Astrocyte (in vitro differentiated cells and primary cell): ENCODE results near the gene TTC12. TPM values are rescaled to one million over a fixed set of nuclear protein-coding genes. Genes with fewer than 3 reads are reported as not detected.

ENCODE experiments used
- DNase-seq: peaks from one replicate; pipeline ENCODE4 v3.0.0-alpha.2; 2010; ENCODE audit warnings: low read depth
- FAIRE-seq: peaks from 2 replicates; lab custom pipeline; 2011; peaks lifted over from hg19 to GRCh38; lab: Jason Lieb, UNC
- H2AFZ ChIP-seq: 2 replicates; pipeline ENCODE4 v1.6.0; 2012; ENCODE audit warnings: low read depth, low read length, inconsistent platforms
- H3K27ac ChIP-seq: 2 replicates; pipeline ENCODE4 v1.5.1; 2011; ENCODE audit warnings: low read depth, low read length, inconsistent platforms
- H3K27me3 ChIP-seq: 2 replicates; pipeline ENCODE4 v1.6.0; 2011; ENCODE audit warnings: low read length, inconsistent platforms; ENCODE audit not compliant: insufficient read depth
- H3K36me3 ChIP-seq: 2 replicates; pipeline ENCODE4 v1.5.1; 2011; ENCODE audit warnings: low read length, inconsistent platforms; ENCODE audit not compliant: insufficient read depth
- H3K4me1 ChIP-seq: 2 replicates; pipeline ENCODE4 v1.5.1; 2011; ENCODE audit warnings: low read length, inconsistent platforms; ENCODE audit not compliant: insufficient read depth
- H3K4me2 ChIP-seq: 2 replicates; pipeline ENCODE4 v1.6.0; 2012; ENCODE audit warnings: low read length, inconsistent platforms
- H3K4me3 ChIP-seq: 2 replicates; pipeline ENCODE4 v1.5.1; 2011; ENCODE audit warnings: low read depth, mild to moderate bottlenecking, low read length, inconsistent platforms; ENCODE audit not compliant: insufficient read depth
- H3K79me2 ChIP-seq: 2 replicates; pipeline ENCODE4 v1.6.0; 2012; ENCODE audit warnings: mild to moderate bottlenecking, low read length, inconsistent platforms; ENCODE audit not compliant: insufficient read depth
- H3K9ac ChIP-seq: 2 replicates; pipeline ENCODE4 v1.6.0; 2012; ENCODE audit warnings: mild to moderate bottlenecking, low read length, inconsistent platforms
- H3K9me3 ChIP-seq: 2 replicates; pipeline ENCODE4 v1.5.1; 2012; ENCODE audit warnings: low read depth, mild to moderate bottlenecking, low read length, inconsistent platforms; ENCODE audit not compliant: insufficient read depth
- H4K20me1 ChIP-seq: 2 replicates; pipeline ENCODE4 v1.6.0; 2012; ENCODE audit warnings: low read length, inconsistent platforms; ENCODE audit not compliant: insufficient read depth
- H3K27ac Mint-ChIP-seq: one replicate; pipeline ENCODE4 v1.8.0; 2021; ENCODE audit warnings: mild to moderate bottlenecking, mixed read lengths; ENCODE audit not compliant: unreplicated experiment
- H3K27me3 Mint-ChIP-seq: one replicate; pipeline ENCODE4 v1.8.0; 2021; ENCODE audit warnings: low read depth, mixed read lengths; ENCODE audit not compliant: unreplicated experiment
- H3K36me3 Mint-ChIP-seq: one replicate; pipeline ENCODE4 v1.8.0; 2021; ENCODE audit warnings: low read depth, mixed read lengths; ENCODE audit not compliant: unreplicated experiment
- H3K4me1 Mint-ChIP-seq: one replicate; pipeline ENCODE4 v1.8.0; 2021; ENCODE audit warnings: low read depth, mixed read lengths; ENCODE audit not compliant: unreplicated experiment
- H3K4me3 Mint-ChIP-seq: one replicate; pipeline ENCODE4 v1.8.0; 2021; ENCODE audit warnings: mild to moderate bottlenecking, moderate library complexity, mixed read lengths; ENCODE audit not compliant: unreplicated experiment
- H3K9me3 Mint-ChIP-seq: one replicate; pipeline ENCODE4 v1.8.0; 2021; ENCODE audit warnings: mild to moderate bottlenecking, mixed read lengths; ENCODE audit not compliant: unreplicated experiment
- CTCF ChIP-seq: IDR thresholded peaks from 2 replicates; pipeline ENCODE4 v1.5.1; 2011; ENCODE audit warnings: low read depth, mild to moderate bottlenecking, inconsistent platforms, low read length, moderate library complexity; ENCODE audit not compliant: insufficient read depth
- EZH2 ChIP-seq: IDR thresholded peaks from 2 replicates; pipeline ENCODE4 v1.6.1; 2012; ENCODE audit warnings: mild to moderate bottlenecking, low read length, inconsistent platforms; ENCODE audit not compliant: insufficient read depth
- total RNA-seq: library from RNA; stranded (reverse); gene quantifications from 2 replicates; pipeline ENCODE4 v1.2.1, GENCODE V29; 2021

The TTC12 gene
- total RNA-seq, 1 donor from 2014 or later: 9.4 TPM

- peaks cover 2% of the 10 kb centered on the region for H3K27me3 Mint-ChIP-seq
- H3K36me3 ChIP-seq: no peaks in the 10 kb centered on the region
These were observed 2.8 kb upstream of the TTC12 start for GRCh38 chr11:113311536-113311935.

GRCh38 chr11:113313601-113314000, 782 bp upstream of the TTC12 start:
- peak overlapping the region; percentile 93 for H3K4me2 ChIP-seq
- no peak overlapping the region for H2AFZ ChIP-seq
- peak overlapping the region; percentile 87 for H3K4me3 Mint-ChIP-seq
- no peaks in the 10 kb centered on the region for H3K9me3 Mint-ChIP-seq
- H3K27ac ChIP-seq: no peak overlapping the region
- peaks cover 11% of the 10 kb centered on the region for H3K4me1 Mint-ChIP-seq
- H3K27me3 ChIP-seq: no peaks in the 10 kb centered on the region
- peaks cover 5% of the 10 kb centered on the region for H3K79me2 ChIP-seq
- H3K9ac ChIP-seq: no peak overlapping the region
- H3K27me3 Mint-ChIP-seq: peaks cover under 1% of the 10 kb centered on the region
- no peaks in the 10 kb centered on the region for H4K20me1 ChIP-seq
- DNase-seq: no peak
- H3K36me3 Mint-ChIP-seq: no peaks in the 10 kb centered on the region
- TF ChIP-seq CTCF (no peak), EZH2 (no peak)
- H3K4me1 ChIP-seq: peaks cover 12% of the 10 kb centered on the region
- FAIRE-seq: no peak
- no peak overlapping the region for H3K4me3 ChIP-seq
- no peaks in the 10 kb centered on the region for H3K36me3 ChIP-seq
- H3K27ac Mint-ChIP-seq: no peak overlapping the region
- no peaks in the 10 kb centered on the region for H3K9me3 ChIP-seq

More at GRCh38 chr11:113311536-113311935, 2.8 kb upstream of the TTC12 start:
- no peak for TF ChIP-seq CTCF
- TF ChIP-seq EZH2: no peak
- Mint-ChIP-seq H3K4me3 (no peak overlapping the region), H3K9me3 (no peaks in the 10 kb centered on the region), H3K27ac (no peak overlapping the region), H3K36me3 (no peaks in the 10 kb centered on the region), H3K4me1 (peaks cover 11% of the 10 kb centered on the region)
- H3K4me2 ChIP-seq: peak overlapping the region; percentile 13
- H3K9ac ChIP-seq: no peak overlapping the region
- H3K27ac ChIP-seq: no peak overlapping the region
- no peaks in the 10 kb centered on the region for H3K9me3 ChIP-seq
- DNase-seq: peak; percentile 27
- H3K4me1 ChIP-seq: peaks cover 12% of the 10 kb centered on the region
- no peak for FAIRE-seq
- H4K20me1 ChIP-seq: no peaks in the 10 kb centered on the region
- H2AFZ ChIP-seq: no peak overlapping the region
- peaks cover 5% of the 10 kb centered on the region for H3K79me2 ChIP-seq
- no peaks in the 10 kb centered on the region for H3K27me3 ChIP-seq
- no peak overlapping the region for H3K4me3 ChIP-seq

GRCh38 chr11:113314065-113314388, 356 bp upstream of the TTC12 start:
- DNase-seq (no peak), FAIRE-seq (no peak)
- Histone ChIP-seq H4K20me1 (no peaks in the 10 kb centered on the region), H3K36me3 (no peaks in the 10 kb centered on the region), H3K27me3 (no peaks in the 10 kb centered on the region), H3K4me1 (peaks cover 12% of the 10 kb centered on the region), H3K79me2 (peaks cover 5% of the 10 kb centered on the region), H3K27ac (peak overlapping the region; percentile 40), H3K4me3 (peak overlapping the region; percentile 70), H3K4me2 (peak overlapping the region; percentile 93), H3K9me3 (no peaks in the 10 kb centered on the region), H3K9ac (peak overlapping the region; percentile 82), H2AFZ (peak overlapping the region; percentile 94)
- no peaks in the 10 kb centered on the region for H3K9me3 Mint-ChIP-seq
- no peaks in the 10 kb centered on the region for H3K36me3 Mint-ChIP-seq
- TF ChIP-seq CTCF: no peak
- TF ChIP-seq EZH2: no peak
- H3K27ac Mint-ChIP-seq: peak overlapping the region; percentile 13
- H3K4me3 Mint-ChIP-seq: peak overlapping the region; percentile 87
- H3K27me3 Mint-ChIP-seq: no peaks in the 10 kb centered on the region
- peaks cover 11% of the 10 kb centered on the region for H3K4me1 Mint-ChIP-seq
